H1 (cell line): Measurements from ENCODE around the gene PLA2G4F. TPM values are rescaled to one million over a fixed set of nuclear protein-coding genes. Genes with fewer than 3 reads are reported as not detected.

ENCODE experiments used
- CTCF ChIA-PET: fragments of 300-600 bp; sonication (Branson Sonifier 250); formaldehyde crosslinking; loops from one replicate; lab custom pipeline; 2021; ENCODE audit not compliant: partially characterized antibody; lab: Charles Lee
- POLR2A ChIA-PET: fragments of 300-600 bp; sonication (Branson Sonifier 250); formaldehyde crosslinking; loops from one replicate; lab custom pipeline; 2021; ENCODE audit warnings: inconsistent platforms; ENCODE audit not compliant: partially characterized antibody; lab: Charles Lee
- DNase-seq, 2 experiments: peaks; one replicate each; pipeline versions ENCODE4 v3.0.0 to v3.0.0-alpha.2; 2010 to 2022; ENCODE audit warnings: low spot score in 2 of 2, low read depth in 1 of 2, mixed read lengths in 1 of 2
- FAIRE-seq: peaks from 2 replicates; lab custom pipeline; 2011; peaks lifted over from hg19 to GRCh38; lab: Jason Lieb, UNC
- H2AFZ ChIP-seq: 2 replicates; pipeline ENCODE4 v1.8.1; 2012; ENCODE audit warnings: low read length, inconsistent platforms
- H2AK5ac ChIP-seq: 2 replicates; pipeline ENCODE4 v1.6.1; 2013; ENCODE audit warnings: low read depth, low read length
- H2BK120ac ChIP-seq: replicated peaks from 2 replicates; pipeline ENCODE3; 2013; ENCODE audit warnings: low read depth, low read length, inconsistent platforms
- H2BK12ac ChIP-seq: 2 replicates; pipeline ENCODE4 v1.6.1; 2013; ENCODE audit warnings: low read depth, low read length
- H2BK15ac ChIP-seq: 2 replicates; pipeline ENCODE4 v1.6.1; 2013; ENCODE audit warnings: low read length
- H2BK20ac ChIP-seq: 2 replicates; pipeline ENCODE4 v1.6.1; 2013; ENCODE audit warnings: low read length
- H2BK5ac ChIP-seq: 2 replicates; pipeline ENCODE4 v1.6.1; 2013; ENCODE audit warnings: low read depth, low read length
- H3K14ac ChIP-seq: 2 replicates; pipeline ENCODE4 v1.6.1; 2013; ENCODE audit warnings: inconsistent platforms; ENCODE audit not compliant: insufficient read length
- H3K18ac ChIP-seq: 2 replicates; pipeline ENCODE4 v1.6.1; 2013; ENCODE audit warnings: low read length; ENCODE audit errors: extremely low read depth
- H3K23ac ChIP-seq: 2 replicates; pipeline ENCODE4 v1.6.1; 2013; ENCODE audit warnings: inconsistent platforms; ENCODE audit not compliant: insufficient read length
- H3K23me2 ChIP-seq: 2 replicates; pipeline ENCODE4 v1.6.1; 2013; ENCODE audit warnings: low read depth, low read length
- H3K27ac ChIP-seq: 2 replicates; pipeline ENCODE4 v1.6.1; 2011; ENCODE audit warnings: low read depth, low read length, inconsistent platforms
- H3K27me3 ChIP-seq, 4 experiments: replicated peaks in 1 of 4; 1 replicate in 1 of 4; 2 replicates in 3 of 4; pipeline versions ENCODE4 v1.6.1 to v1.8.1; 2011 to 2013; ENCODE audit warnings: low read length in 3 of 4, mild to moderate bottlenecking in 3 of 4, inconsistent platforms in 2 of 4, mixed read lengths in 2 of 4, moderate library complexity in 1 of 4; ENCODE audit not compliant: control insufficient read depth in 3 of 4, insufficient read depth in 3 of 4; ENCODE audit errors: extremely low read depth in 1 of 4
- H3K36me3 ChIP-seq, 4 experiments: 2 replicates each; pipeline versions ENCODE4 v1.6.1 to v1.8.1; 2011 to 2013; ENCODE audit warnings: mild to moderate bottlenecking in 4 of 4, low read length in 3 of 4, moderate library complexity in 2 of 4, control low read depth in 1 of 4, inconsistent platforms in 1 of 4; ENCODE audit not compliant: insufficient read depth in 4 of 4, control insufficient read depth in 2 of 4
- H3K4ac ChIP-seq: replicated peaks from 2 replicates; pipeline ENCODE3; 2013; ENCODE audit warnings: low read length, low read depth, mixed read lengths, inconsistent platforms; ENCODE audit not compliant: insufficient read length
- H3K4me1 ChIP-seq, 4 experiments: replicated peaks in 1 of 4; 1 replicate in 1 of 4; 2 replicates in 3 of 4; pipeline versions ENCODE4 v1.6.1 to v1.8.1; 2011 to 2013; ENCODE audit warnings: low read length in 3 of 4, inconsistent platforms in 2 of 4, mixed read lengths in 1 of 4; ENCODE audit not compliant: insufficient read depth in 4 of 4, control insufficient read depth in 3 of 4
- H3K4me2 ChIP-seq, 2 experiments: 2 replicates each; pipeline versions ENCODE4 v1.6.1 to v1.8.1; 2011 to 2013; ENCODE audit warnings: low read depth in 2 of 2, low read length in 2 of 2, control low read depth in 1 of 2, inconsistent platforms in 1 of 2, mild to moderate bottlenecking in 1 of 2; ENCODE audit not compliant: insufficient read depth in 1 of 2
- H3K4me3 ChIP-seq, 4 experiments: fragments of 200-600, 300-600 bp in 1 of 4; sonication (generic), shearing (Covaris generic), sonication (Bioruptor Twin) in 1 of 4; 2 replicates each; pipeline versions ENCODE4 v1.5.1 to v1.8.1; 2011 to 2016; ENCODE audit warnings: low read length in 4 of 4, low read depth in 3 of 4, control low read depth in 2 of 4, inconsistent platforms in 2 of 4, mild to moderate bottlenecking in 2 of 4, mixed read lengths in 1 of 4, moderate library complexity in 1 of 4; ENCODE audit not compliant: insufficient read depth in 2 of 4; ENCODE audit errors: extremely low read depth in 1 of 4
- H3K56ac ChIP-seq: replicated peaks from 2 replicates; pipeline ENCODE3; 2013; ENCODE audit warnings: low read depth, mild to moderate bottlenecking, mixed read lengths, low read length, inconsistent platforms; ENCODE audit not compliant: insufficient read length
- H3K79me1 ChIP-seq: 2 replicates; pipeline ENCODE4 v1.6.1; 2013; ENCODE audit warnings: low read depth, low read length, control low read depth
- H3K79me2 ChIP-seq, 2 experiments: 2 replicates each; pipeline versions ENCODE4 v1.6.1 to v1.8.1; 2012 to 2013; ENCODE audit warnings: low read length in 2 of 2, mild to moderate bottlenecking in 2 of 2, inconsistent platforms in 1 of 2; ENCODE audit not compliant: insufficient read depth in 2 of 2, control insufficient read depth in 1 of 2
- H3K9ac ChIP-seq, 4 experiments: replicated peaks in 1 of 4; 1 replicate in 1 of 4; 2 replicates in 3 of 4; pipeline versions ENCODE4 v1.6.1 to v1.8.1; 2011 to 2013; ENCODE audit warnings: low read depth in 3 of 4, low read length in 3 of 4, control low read depth in 2 of 4, mild to moderate bottlenecking in 2 of 4, moderate library complexity in 2 of 4, inconsistent platforms in 1 of 4; ENCODE audit errors: extremely low read depth in 1 of 4
- H3K9me3 ChIP-seq, 2 experiments: 2 replicates each; pipeline versions ENCODE4 v1.6.1 to v1.8.1; 2012 to 2013; ENCODE audit warnings: mild to moderate bottlenecking in 2 of 2, moderate library complexity in 2 of 2, control low read depth in 1 of 2, inconsistent platforms in 1 of 2, low read depth in 1 of 2, low read length in 1 of 2, mixed read lengths in 1 of 2; ENCODE audit not compliant: insufficient read depth in 2 of 2
- H4K20me1 ChIP-seq, 2 experiments: replicated peaks in 1 of 2; 2 replicates each; pipeline versions ENCODE3 to v1.8.1; 2011 to 2013; ENCODE audit warnings: inconsistent platforms in 2 of 2, low read length in 2 of 2, mild to moderate bottlenecking in 1 of 2; ENCODE audit not compliant: insufficient read depth in 2 of 2, control insufficient read depth in 1 of 2
- H4K5ac ChIP-seq: 2 replicates; pipeline ENCODE4 v1.6.1; 2013; ENCODE audit warnings: low read length, low read depth, mixed read lengths, inconsistent platforms; ENCODE audit not compliant: insufficient read length
- H4K8ac ChIP-seq: 2 replicates; pipeline ENCODE4 v1.8.0; 2013; ENCODE audit warnings: mild to moderate bottlenecking, moderate library complexity, low read length, inconsistent platforms; ENCODE audit not compliant: insufficient read depth; ENCODE audit errors: extremely low read depth
- H4K91ac ChIP-seq: replicated peaks from 2 replicates; pipeline ENCODE3; 2013; ENCODE audit warnings: low read length, mixed read lengths, inconsistent platforms; ENCODE audit not compliant: insufficient read length
- BCL11A ChIP-seq, 2 experiments: IDR thresholded peaks; one replicate each; pipeline ENCODE4 v1.6.1; 2011; ENCODE audit warnings: low read depth in 2 of 2, low read length in 2 of 2, mild to moderate bottlenecking in 2 of 2
- BRCA1 ChIP-seq: IDR thresholded peaks from 2 replicates; pipeline ENCODE4 v1.6.1; 2012; ENCODE audit warnings: low read depth, low read length, improper control_type of control experiment
- EZH2 ChIP-seq: fragments of 200-600 bp; sonication (generic); IDR thresholded peaks from 2 replicates; pipeline ENCODE4 v1.7.1; 2012; ENCODE audit warnings: low read depth, mild to moderate bottlenecking, moderate library complexity, low read length, inconsistent platforms; ENCODE audit not compliant: severe bottlenecking
- FOSL1 ChIP-seq: IDR thresholded peaks from 2 replicates; pipeline ENCODE4 v1.6.1; 2011; ENCODE audit warnings: mild to moderate bottlenecking, low read depth, low read length, moderate library complexity; ENCODE audit not compliant: insufficient read depth
- HDAC2 ChIP-seq, 2 experiments: fragments of 300-600 bp in 1 of 2; sonication (generic) in 1 of 2; IDR thresholded peaks; 2 replicates each; pipeline ENCODE4 v1.6.1; 2011 to 2012; ENCODE audit warnings: low read depth in 2 of 2, low read length in 2 of 2, mild to moderate bottlenecking in 2 of 2, moderate library complexity in 2 of 2, borderline replicate concordance in 1 of 2, inconsistent platforms in 1 of 2
- KDM5A ChIP-seq: fragments of 200-600 bp; IDR thresholded peaks from 2 replicates; pipeline ENCODE4 v1.7.1; 2012; ENCODE audit warnings: mild to moderate bottlenecking, low read length, inconsistent platforms, mixed read lengths
- NANOG ChIP-seq: IDR thresholded peaks from 2 replicates; pipeline ENCODE4 v1.6.1; 2011; ENCODE audit warnings: low read length, low read depth, mild to moderate bottlenecking, inconsistent platforms; ENCODE audit not compliant: insufficient read depth, poor library complexity, severe bottlenecking
- POLR2AphosphoS5 ChIP-seq: IDR thresholded peaks from 2 replicates; pipeline ENCODE4 v1.6.1; 2011; ENCODE audit warnings: low read depth, low read length
- SIRT6 ChIP-seq: IDR thresholded peaks from one replicate; pipeline ENCODE4 v1.7.1; 2012; ENCODE audit warnings: low read length, inconsistent platforms
- WGBS, 2 experiments: shearing (Covaris generic) in 1 of 2; methylation state at CpG; one replicate each; pipeline versions ENCODE4 v1.1.6 to v1.1.7; 2013 to 2015; ENCODE audit warnings: low lambda C conversion rate in 2 of 2, mixed read lengths in 2 of 2, inconsistent platforms in 1 of 2, low coverage in 1 of 2, missing lambda C conversion rate in 1 of 2; ENCODE audit not compliant: insufficient replicate concordance in 2 of 2, insufficient coverage in 1 of 2, insufficient read length in 1 of 2; ENCODE audit errors: extremely low coverage in 1 of 2, missing lambda C conversion rate in 1 of 2; 5-methylcytosine and 5-hydroxymethylcytosine counted together
- polyA plus RNA-seq, 7 experiments: library from polyadenylated mRNA; depleted of rRNA in 3 of 7; stranded (reverse) in 5 of 7; unstranded in 2 of 7; fragments of >200 nt in 5 of 7; fragments of 200-250 nt in 2 of 7; gene quantifications; 1 replicate in 5 of 7; 2 replicates in 1 of 7; 4 replicates in 1 of 7; pipeline versions ENCODE4 v1.2.1 to v1.2.3, GENCODE V29; 2011 to 2013; ENCODE audit warnings: missing spikeins in 2 of 7, mixed read lengths in 2 of 7
- total RNA-seq: library from RNA; stranded (reverse); fragmentation: NEBNext Ultra II Directional; extraction: Animal tissue kit (Norgen Biotek cat#: 25700); gene quantifications from 2 replicates; pipeline ENCODE4 v1.2.1, GENCODE V29; 2021

PLA2G4F gene
- total and polyA plus RNA-seq, 2 of the 8 experiments (the other 6 are each of a cell fraction or from before 2014, with no cell fraction given), result not detected

DNA sequence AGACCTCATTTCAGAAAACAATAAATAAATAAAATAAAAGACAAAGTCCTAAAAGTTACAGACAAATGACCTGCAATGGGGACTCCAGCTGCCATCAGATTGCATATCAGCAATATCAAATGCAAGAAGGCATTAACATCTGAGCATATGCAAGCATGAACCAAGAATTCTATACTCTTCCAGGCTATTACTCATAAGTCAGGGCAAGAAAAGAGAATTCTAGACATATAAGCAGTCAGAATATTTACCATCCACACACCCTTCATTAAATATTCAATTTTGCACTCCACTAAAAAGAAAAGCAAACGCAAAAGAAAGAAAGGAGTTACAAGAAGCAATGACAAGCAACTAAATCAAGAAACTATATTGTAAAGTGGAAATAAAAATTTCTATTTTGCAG is 21.1 kb downstream of the PLA2G4F start:
- H3K23me2 ChIP-seq, result no peaks in the 10 kb centered on the region
- no peak overlapping the region for H3K23ac ChIP-seq
- no peak overlapping the region for H3K4me2 ChIP-seq
- no peak overlapping the region for H2BK20ac ChIP-seq
- H3K27ac ChIP-seq, result no peak overlapping the region
- peaks cover 0 to 7% (median 4%) of the 10 kb centered on the region in 4 experiments; a peak in 3 of 7 replicates for H3K4me1 ChIP-seq
- no peak for FAIRE-seq
- H3K79me1 ChIP-seq, result no peaks in the 10 kb centered on the region
- DNase-seq, result no peak
- no peaks in the 10 kb centered on the region for H4K20me1 ChIP-seq
- H4K8ac ChIP-seq, result no peak overlapping the region
- H3K79me2 ChIP-seq, result no peaks in the 10 kb centered on the region
- H2AK5ac ChIP-seq, result no peak overlapping the region
- H4K91ac ChIP-seq, result no peak overlapping the region
- H3K4ac ChIP-seq, result no peak overlapping the region
- TF ChIP-seq HDAC2 (IDR thresholded peaks at IDR 0.05; ENCODE audit: borderline replicate concordance in 1 of 2, low read depth in 2 of 2, low read length in 2 of 2) (no peak), POLR2AphosphoS5 (no peak), SIRT6 (no peak), NANOG (no peak), KDM5A (no peak), BCL11A (IDR thresholded peaks at IDR 0.05; ENCODE audit: low read depth in 2 of 2, low read length in 2 of 2) (no peak), BRCA1 (no peak), FOSL1 (no peak), EZH2 (no peak)
- H2BK5ac ChIP-seq, result no peak overlapping the region
- CTCF ChIA-PET, result interaction anchor here (1.1 to 22.6 kb wide), 13 partner anchors 10 to 149 kb away, joined by 3 to 416 read pairs (median 11); partner anchors contain the start of genes PLA2G4D and PLA2G4F
- no peaks in the 10 kb centered on the region for H3K36me3 ChIP-seq
- H3K14ac ChIP-seq, result no peak overlapping the region
- no peak overlapping the region for H2AFZ ChIP-seq
- no peaks in the 10 kb centered on the region for H3K27me3 ChIP-seq
- peaks cover 4 to 8% of the 10 kb centered on the region in 2 experiments; a peak in 1 of 4 replicates for H3K9me3 ChIP-seq
- no peak overlapping the region for H2BK15ac ChIP-seq
- H3K18ac ChIP-seq, result no peak overlapping the region
- no peak overlapping the region for H2BK12ac ChIP-seq
- no peak overlapping the region for H3K4me3 ChIP-seq
- H3K9ac ChIP-seq, result no peak overlapping the region
- no peak overlapping the region for H3K56ac ChIP-seq
- no peak overlapping the region for H4K5ac ChIP-seq
- POLR2A ChIA-PET, result interaction anchor here (0.8 kb wide), 1 partner anchor 47 kb away, joined by 5 read pairs; no protein-coding TSS in a partner anchor
- no peak overlapping the region for H2BK120ac ChIP-seq
- 95% methylated on average over 1 of the region's 1 CpG; no CpG with 5 or more reads in 1 of the 2 experiments for WGBS, 2 experiments
